Measurements from ENCODE around the gene NOLC1. TPM values are rescaled to one million over a fixed set of nuclear protein-coding genes. Genes with fewer than 3 reads are reported as not detected.

The NOLC1 gene
- total and polyA plus RNA-seq, 2 of the 13 experiments (the other 11 are each of a cell fraction or from before 2014, with no cell fraction given) = 50.6 to 81.0 TPM

DNA sequence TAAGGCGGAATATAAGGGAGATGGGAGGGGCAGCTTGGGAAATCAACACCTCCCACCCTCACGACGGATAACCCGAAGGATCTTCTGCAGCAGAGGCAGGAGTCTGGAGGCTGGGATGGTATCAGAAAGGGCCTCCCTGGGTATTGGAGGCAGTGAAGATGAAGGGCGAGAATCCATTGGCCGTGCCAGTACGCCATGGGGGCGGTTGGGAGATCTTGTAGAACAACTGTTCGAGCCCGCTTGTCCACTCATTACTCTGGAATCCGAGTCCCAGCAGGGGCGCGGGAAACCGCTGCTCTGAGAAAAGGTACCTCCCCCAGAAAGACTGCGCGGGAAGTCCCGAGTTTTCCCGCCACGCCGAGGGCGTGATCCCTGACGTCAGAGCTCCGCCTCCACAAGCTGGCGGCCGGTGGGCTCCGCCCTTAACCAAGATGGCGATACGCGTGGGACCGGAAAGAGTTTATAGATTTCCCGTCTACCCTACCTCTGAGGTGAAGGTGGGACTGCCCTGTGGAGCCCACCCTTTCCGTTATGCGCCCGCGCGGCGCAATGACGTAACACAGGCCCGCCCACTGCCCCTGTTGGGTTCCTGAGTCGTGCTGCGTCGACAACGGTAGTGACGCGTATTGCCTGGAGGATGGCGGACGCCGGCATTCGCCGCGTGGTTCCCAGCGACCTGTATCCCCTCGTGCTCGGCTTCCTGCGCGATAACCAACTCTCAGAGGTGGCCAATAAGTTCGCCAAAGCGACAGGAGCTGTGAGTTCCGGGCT is at the start of gene NOLC1 (continued):
- TF ChIP-seq, protein P1, sequence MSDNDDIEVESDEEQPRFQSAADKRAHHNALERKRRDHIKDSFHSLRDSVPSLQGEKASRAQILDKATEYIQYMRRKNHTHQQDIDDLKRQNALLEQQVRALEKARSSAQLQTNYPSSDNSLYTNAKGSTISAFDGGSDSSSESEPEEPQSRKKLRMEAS (IDR thresholded peaks at IDR 0.05) = peak; percentile 97
- TF ChIP-seq PHF20 (CRISPR knock-in tag; IDR thresholded peaks at IDR 0.05) = peak; percentile 94
- TF ChIP-seq NR2C2 (CRISPR knock-in tag; IDR thresholded peaks at IDR 0.05; ENCODE audit: borderline replicate concordance) = peak; percentile 96
- TF ChIP-seq ZNF382 (CRISPR knock-in tag; IDR thresholded peaks at IDR 0.05; ENCODE audit: borderline replicate concordance) = no peak
- TF ChIP-seq, protein P2, sequence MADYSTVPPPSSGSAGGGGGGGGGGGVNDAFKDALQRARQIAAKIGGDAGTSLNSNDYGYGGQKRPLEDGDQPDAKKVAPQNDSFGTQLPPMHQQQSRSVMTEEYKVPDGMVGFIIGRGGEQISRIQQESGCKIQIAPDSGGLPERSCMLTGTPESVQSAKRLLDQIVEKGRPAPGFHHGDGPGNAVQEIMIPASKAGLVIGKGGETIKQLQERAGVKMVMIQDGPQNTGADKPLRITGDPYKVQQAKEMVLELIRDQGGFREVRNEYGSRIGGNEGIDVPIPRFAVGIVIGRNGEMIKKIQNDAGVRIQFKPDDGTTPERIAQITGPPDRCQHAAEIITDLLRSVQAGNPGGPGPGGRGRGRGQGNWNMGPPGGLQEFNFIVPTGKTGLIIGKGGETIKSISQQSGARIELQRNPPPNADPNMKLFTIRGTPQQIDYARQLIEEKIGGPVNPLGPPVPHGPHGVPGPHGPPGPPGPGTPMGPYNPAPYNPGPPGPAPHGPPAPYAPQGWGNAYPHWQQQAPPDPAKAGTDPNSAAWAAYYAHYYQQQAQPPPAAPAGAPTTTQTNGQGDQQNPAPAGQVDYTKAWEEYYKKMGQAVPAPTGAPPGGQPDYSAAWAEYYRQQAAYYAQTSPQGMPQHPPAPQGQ (CRISPR knock-in tag; IDR thresholded peaks at IDR 0.05; ENCODE audit: borderline replicate concordance) = no peak; the same call in 1 of the 2 replicates
- TF ChIP-seq, protein P3, sequence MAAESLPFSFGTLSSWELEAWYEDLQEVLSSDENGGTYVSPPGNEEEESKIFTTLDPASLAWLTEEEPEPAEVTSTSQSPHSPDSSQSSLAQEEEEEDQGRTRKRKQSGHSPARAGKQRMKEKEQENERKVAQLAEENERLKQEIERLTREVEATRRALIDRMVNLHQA (CRISPR knock-in tag; IDR thresholded peaks at IDR 0.05) = no peak

DNA sequence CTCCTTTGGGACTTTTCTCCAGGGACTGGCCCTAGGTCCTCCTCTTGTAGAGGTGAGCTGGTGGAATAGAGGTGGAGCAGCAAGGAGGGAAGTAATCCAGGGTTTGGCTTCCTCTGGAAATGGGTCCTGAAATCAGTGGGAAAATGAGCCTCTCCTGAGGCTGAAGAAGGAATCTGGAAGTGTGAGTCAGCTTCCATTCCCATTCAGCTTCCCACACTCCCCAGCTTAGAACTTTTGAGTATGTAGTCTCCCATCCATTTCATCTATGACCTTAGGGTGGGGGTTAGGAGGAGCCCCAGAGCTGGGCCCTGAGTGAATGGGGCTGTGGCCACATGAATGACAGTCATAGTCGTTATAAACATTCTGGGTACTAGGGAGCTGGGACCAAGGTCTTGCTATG is 49.8 kb upstream of the NOLC1 start:
- Histone ChIP-seq H3K9ac (ENCODE audit: insufficient read depth, low read depth, low read length) (no peak overlapping the region), H2AFZ (ENCODE audit: low read length) (no peak overlapping the region), H3K27me3 (ENCODE audit: control insufficient read depth in 1 of 2, insufficient read depth in 2 of 2, low read length in 2 of 2) (no peaks in the 10 kb centered on the region), H3K27ac (ENCODE audit: extremely low read length, insufficient read depth, low read length) (no peak overlapping the region), H3K4me2 (ENCODE audit: low read depth, low read length) (no peak overlapping the region), H3K4me1 (ENCODE audit: insufficient read depth, low read length) (no peaks in the 10 kb centered on the region), H3K9me3 (ENCODE audit: low read length) (no peaks in the 10 kb centered on the region), H3K36me3 (replicated peaks in 1 of 2; ENCODE audit: control insufficient read depth in 1 of 2, insufficient read depth in 2 of 2, low read length in 2 of 2) (peaks cover 0 to 3% of the 10 kb centered on the region in 2 experiments; a peak in 2 of 5 replicates), H3K79me2 (ENCODE audit: insufficient read depth, low read length) (no peaks in the 10 kb centered on the region), H3K4me3 (replicated peaks in 1 of 3; ENCODE audit: insufficient read depth in 1 of 3, low read depth in 2 of 3, low read length in 3 of 3) (no peak overlapping the region), H4K20me1 (ENCODE audit: insufficient read depth, low read length) (no peaks in the 10 kb centered on the region)
- in situ Hi-C loops (cut with HindIII; ENCODE audit: extremely low pct_ligation_motif_present, low pct_unique_long_range_greater_than_20kb) (no loop called here), intact Hi-C loops (cut with micrococcal nuclease; ENCODE audit: unreplicated experiment) (no loop called here)
- ATAC-seq = no peak
- 25% methylated on average over 1 of the region's 1 CpG for WGBS (ENCODE audit: low lambda C conversion rate)
- BruUV-seq (replicated peaks) = no TSS peak
- no peak for DNase-seq (ENCODE audit: low spot score)
- ChIA-PET POLR2A (interaction anchor here (3.5 kb wide), 1 partner anchor 12 kb away, joined by 28 read pairs; no protein-coding TSS in a partner anchor), CTCF (ENCODE audit: low intra/inter-chr PET ratio, low total read pairs) (no interaction called here)
- no peak for FAIRE-seq
- TF ChIP-seq TEAD2 (CRISPR knock-in tag; IDR thresholded peaks at IDR 0.05) = no peak
- TF ChIP-seq ZNF75D (CRISPR knock-in tag; IDR thresholded peaks at IDR 0.05; ENCODE audit: borderline replicate concordance) = no peak
- no peak for TF ChIP-seq GABPB1 (CRISPR knock-in tag; IDR thresholded peaks at IDR 0.05)
- TF ChIP-seq NR3C1 (CRISPR knock-in tag; IDR thresholded peaks at IDR 0.05) = no peak
- no peak for TF ChIP-seq IKZF4 (CRISPR knock-in tag; IDR thresholded peaks at IDR 0.05; ENCODE audit: borderline replicate concordance, low read depth, not compliant biosample characterization)
- no peak for TF ChIP-seq ARHGAP35 (CRISPR knock-in tag; IDR thresholded peaks at IDR 0.05; ENCODE audit: borderline replicate concordance)
- TF ChIP-seq RFX1 (IDR thresholded peaks at IDR 0.05) = no peak
- TF ChIP-seq ZNF432 (CRISPR knock-in tag; IDR thresholded peaks at IDR 0.05; ENCODE audit: borderline replicate concordance) = no peak
- no peak for TF ChIP-seq NFATC3 (CRISPR knock-in tag; IDR thresholded peaks at IDR 0.05)
- TF ChIP-seq ZNF547 (CRISPR knock-in tag; IDR thresholded peaks at IDR 0.05) = no peak
- TF ChIP-seq, protein P4, sequence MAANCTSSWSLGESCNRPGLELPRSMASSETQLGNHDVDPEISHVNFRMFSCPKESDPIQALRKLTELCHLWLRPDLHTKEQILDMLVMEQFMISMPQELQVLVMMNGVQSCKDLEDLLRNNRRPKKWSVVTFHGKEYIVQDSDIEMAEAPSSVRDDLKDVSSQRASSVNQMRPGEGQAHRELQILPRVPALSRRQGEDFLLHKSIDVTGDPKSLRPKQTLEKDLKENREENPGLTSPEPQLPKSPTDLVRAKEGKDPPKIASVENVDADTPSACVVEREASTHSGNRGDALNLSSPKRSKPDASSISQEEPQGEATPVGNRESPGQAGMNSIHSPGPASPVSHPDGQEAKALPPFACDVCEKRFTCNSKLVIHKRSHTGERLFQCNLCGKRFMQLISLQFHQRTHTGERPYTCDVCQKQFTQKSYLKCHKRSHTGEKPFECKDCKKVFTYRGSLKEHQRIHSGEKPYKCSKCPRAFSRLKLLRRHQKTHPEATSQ (CRISPR knock-in tag; IDR thresholded peaks at IDR 0.05; ENCODE audit: borderline replicate concordance) = no peak
- no peak for TF ChIP-seq HMGA1 (CRISPR knock-in tag; conservative IDR thresholded peaks at IDR 0.05)

Measured in HepG2 (cell line).